GM19099 (cell line): ENCODE measurements around the gene RNH1.

Experiments used
- POLR2A ChIP-seq: IDR thresholded peaks from 3 replicates; pipeline ENCODE4 v1.6.1; 2011; ENCODE audit warnings: low read depth; ENCODE audit not compliant: insufficient read length; ENCODE audit errors: extremely low read depth

The RNH1 gene

DNA sequence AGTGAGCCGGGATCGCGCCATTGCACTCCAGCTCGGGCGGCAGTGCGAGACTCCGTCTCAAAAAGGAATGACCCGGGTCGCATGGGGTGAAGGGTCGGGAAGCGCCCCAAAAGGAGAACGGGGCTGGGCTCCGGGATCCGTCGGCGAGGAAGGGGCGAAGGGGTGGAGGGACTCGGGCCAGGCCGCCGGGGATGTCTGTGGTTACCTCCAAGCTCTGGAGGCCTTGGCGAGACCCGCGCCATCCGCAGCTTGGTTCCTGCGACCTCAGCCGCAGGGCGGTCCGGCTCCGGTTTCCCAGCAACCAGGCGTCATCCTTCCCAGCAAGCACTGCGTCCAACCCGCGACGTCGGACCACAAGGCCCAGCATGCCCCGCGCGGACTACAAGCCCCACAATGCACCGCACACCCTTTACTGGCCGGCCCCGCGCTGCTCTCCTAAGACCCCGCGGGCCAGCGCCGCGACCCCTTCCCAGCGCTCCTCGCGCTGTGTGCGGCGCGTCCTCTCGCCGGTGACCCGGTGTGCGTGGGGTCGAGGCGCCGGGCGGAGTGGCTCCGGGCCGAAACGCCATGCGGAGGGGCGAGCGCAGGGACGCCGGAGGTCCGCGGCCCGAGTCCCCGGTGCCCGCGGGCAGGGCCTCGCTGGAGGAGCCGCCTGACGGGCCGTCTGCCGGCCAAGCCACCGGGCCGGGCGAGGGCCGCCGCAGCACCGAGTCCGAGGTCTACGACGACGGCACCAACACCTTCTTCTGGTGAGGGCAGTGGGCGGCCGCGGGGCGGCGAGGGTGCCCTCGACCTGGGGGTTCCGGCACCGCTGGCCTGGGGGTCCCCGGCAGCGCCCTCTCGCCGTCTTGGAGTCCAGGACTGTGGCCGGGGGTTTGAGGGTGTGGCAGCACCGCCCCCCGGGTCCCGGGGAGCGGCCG is 56.9 kb downstream of the RNH1 start, which contains the start of gene PTDSS2:
PTDSS2 (plus strand) TSS at position 391 of the 920 bp plus-strand sequence; CDS start at position 568, 177 bp downstream.
- peak; percentile 77 for TF ChIP-seq POLR2A

DNA sequence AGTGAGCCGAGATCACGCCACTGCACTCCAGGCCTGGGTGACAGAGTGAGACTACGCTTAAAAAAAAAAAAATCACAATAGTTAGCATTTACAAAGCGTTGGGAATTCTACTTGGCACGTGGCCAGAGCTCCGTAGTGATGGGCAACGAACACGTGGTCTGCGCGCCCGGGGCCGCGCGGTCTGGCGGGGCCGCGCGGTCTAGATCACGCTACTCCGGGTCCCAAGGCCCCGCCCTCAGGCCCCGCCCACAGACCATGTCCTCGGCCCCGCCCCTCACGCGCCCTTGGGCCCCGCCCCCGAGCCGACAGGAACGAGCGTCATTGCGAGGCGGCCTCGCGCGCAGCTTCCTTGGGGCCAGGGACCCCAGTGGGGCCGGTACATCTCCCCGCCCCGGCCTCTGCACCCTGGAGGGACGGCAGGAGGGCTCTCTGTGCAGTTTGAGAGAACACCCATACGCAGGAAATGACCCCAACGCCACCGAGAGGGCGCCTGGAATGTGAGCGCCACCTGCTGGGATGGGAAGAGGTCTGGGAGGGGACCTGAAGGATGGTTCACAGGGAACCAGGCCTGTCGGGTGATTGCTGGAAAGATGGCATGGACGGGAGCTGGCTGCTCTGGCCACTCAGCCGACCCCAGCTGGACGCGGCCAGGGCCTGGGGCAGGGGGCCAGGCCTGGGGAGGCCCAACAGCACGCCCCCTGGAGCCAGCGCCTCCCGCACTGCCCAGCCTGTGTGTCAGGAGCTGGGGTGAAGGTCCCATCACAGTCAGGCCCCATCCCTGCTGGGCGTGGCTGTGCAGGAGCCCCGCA is 58.9 kb downstream of the RNH1 start:
- peak; percentile 87 for TF ChIP-seq POLR2A

DNA sequence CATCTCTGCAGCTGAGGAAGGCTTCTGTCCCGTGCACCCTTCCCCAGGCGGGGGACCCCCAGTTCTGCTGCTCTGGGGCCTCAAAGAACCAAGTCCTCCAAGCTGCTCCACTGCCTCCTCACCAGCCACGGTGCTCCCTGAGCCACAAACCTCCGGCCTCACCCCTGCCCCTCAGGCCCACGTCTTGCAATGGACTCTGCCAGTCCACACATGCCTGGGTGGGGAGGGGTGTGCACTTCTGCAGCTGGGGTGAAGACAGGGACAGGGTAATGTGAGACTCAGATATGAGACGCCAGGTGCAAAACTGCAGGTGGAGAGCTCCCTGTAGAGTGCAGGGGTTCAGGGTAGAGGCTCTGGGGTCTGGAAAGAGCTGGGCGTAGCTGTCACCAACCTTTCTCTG is 60.2 kb downstream of the RNH1 start:
- TF ChIP-seq POLR2A: no peak

DNA sequence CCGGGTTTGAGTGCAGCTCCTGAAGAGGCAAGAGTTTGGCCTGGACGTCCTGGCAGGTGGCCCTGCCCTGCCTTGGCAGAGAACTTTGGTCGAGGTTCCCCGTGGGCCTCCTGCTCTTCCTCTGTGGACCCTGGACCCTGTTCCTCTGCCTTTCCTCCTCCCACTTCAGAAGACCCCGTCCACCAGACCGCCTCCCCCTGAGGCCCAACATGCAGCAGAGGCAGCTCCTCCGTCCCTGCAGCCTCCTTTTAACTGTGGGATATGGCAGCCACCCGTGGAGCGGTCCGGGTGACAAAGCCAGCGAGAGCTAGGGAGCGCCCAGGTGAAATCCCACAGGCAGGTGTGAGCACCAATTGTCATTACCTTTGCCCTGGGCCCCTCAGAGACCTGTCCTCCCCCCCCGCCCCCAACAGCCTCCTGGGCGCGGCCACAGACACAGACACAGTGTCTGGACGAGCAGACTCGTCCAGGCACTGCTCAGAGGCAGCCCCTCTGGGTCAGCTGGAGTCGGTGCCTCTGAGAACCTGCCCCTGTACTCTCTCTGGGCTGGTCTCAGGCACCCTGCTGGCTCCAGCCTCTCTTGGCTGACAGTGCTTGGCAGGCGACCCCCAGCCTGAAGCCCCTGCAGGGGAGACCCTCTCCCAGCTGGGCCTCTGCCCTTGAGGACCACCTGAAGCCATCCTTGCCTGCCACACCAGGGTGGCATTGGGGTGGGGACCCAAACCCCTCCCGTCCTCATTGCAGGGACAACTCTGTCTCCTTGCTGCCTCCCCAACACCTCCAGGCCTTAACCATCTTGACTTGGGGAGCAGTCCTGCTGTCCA is 61.1 kb downstream of the RNH1 start:
- TF ChIP-seq POLR2A: no peak
